LNCaP clone FGC (cell line): ENCODE data around the gene CEBPB.
"Not testable (repeated sequence)": the region's sequence is repeated elsewhere in the genome, so short reads cannot be mapped to it uniquely, and the experiment has no call there.

ENCODE experiments used
- DNase-seq: peaks from one replicate; pipeline ENCODE4 v3.0.0-alpha.2; 2011; ENCODE audit warnings: low read depth
- H3K4me3 ChIP-seq: 2 replicates; pipeline ENCODE4 v1.5.1; 2011; ENCODE audit warnings: mild to moderate bottlenecking, low read depth, low read length, control low read depth
- TF ChIP-seq, protein P1 (sequence below): IDR thresholded peaks from 2 replicates; pipeline ENCODE4 v1.5.1; 2012; ENCODE audit warnings: mild to moderate bottlenecking; ENCODE audit not compliant: control insufficient read depth, insufficient read depth; ENCODE audit errors: extremely low read depth

CEBPB gene

DNA sequence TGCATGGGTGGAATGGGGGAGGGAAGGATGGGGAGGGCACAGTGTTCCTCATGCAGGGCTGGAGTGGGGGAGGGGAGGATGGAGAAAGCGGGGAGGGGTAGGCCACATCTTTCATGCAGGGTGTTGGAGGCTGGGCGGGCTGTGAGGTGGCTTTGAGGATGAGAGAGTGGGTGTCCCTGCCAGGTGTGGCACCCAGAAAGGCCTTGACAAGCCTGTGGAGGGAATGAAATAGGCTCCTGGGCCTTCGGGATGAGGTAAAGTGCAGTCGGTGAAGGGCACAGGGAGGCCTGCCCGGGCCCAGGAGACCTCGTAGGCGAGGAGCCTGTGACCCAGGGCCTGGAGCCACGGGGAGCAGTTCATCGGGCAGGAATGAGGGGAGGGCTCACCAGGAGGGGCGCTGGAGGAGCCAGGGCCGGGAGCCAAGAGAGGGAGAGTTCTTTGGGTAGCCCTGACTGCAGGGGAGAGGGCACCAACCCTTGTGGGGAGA is 7.6 kb downstream of the CEBPB start:
- no peak overlapping the region for H3K4me3 ChIP-seq
- no peak for DNase-seq
- TF ChIP-seq, protein P1, sequence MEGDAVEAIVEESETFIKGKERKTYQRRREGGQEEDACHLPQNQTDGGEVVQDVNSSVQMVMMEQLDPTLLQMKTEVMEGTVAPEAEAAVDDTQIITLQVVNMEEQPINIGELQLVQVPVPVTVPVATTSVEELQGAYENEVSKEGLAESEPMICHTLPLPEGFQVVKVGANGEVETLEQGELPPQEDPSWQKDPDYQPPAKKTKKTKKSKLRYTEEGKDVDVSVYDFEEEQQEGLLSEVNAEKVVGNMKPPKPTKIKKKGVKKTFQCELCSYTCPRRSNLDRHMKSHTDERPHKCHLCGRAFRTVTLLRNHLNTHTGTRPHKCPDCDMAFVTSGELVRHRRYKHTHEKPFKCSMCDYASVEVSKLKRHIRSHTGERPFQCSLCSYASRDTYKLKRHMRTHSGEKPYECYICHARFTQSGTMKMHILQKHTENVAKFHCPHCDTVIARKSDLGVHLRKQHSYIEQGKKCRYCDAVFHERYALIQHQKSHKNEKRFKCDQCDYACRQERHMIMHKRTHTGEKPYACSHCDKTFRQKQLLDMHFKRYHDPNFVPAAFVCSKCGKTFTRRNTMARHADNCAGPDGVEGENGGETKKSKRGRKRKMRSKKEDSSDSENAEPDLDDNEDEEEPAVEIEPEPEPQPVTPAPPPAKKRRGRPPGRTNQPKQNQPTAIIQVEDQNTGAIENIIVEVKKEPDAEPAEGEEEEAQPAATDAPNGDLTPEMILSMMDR: no peak

DNA sequence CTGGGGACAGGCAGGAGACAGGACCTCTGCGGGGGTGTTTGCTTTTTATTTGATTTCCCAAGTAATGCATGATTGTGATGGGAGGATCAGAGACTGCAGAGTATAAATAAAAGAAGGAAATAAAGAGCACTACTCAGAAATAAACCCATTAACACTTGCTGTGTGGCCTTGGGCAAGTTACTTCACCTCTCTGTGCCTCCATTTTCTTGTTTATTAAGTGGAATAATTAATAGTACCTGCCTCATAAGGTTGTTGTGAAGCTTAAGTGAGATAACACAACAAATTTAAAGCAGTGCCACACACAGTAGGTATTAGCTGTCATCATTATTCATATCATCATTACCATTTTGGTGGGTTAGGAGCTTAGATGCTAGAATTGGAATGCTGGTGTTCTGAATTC is 8.1 kb downstream of the CEBPB start:
- H3K4me3 ChIP-seq: no peak overlapping the region
- TF ChIP-seq, protein P1: no peak
- no peak for DNase-seq

DNA sequence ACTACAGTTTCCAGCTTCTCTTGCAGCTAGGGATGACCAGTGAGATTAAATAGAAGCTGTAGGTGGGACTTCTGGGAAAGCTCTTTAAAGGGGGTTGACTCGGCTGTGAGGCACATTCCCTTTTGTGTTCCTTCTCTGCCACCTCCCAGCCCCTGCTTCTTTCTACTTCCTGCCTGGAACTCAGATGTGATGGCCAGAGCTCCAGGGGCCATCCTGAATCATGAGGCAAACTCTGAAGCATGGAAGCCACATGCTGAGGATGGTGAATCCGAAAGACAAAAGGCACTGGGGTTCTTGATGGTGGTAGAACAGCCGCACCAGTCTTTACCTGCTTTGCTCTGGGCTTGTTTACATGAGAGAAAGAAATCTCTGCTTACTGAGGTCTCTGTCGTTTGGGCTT is 9.1 kb downstream of the CEBPB start:
- DNase-seq: no peak
- no peak overlapping the region for H3K4me3 ChIP-seq
- TF ChIP-seq, protein P1: no peak

DNA sequence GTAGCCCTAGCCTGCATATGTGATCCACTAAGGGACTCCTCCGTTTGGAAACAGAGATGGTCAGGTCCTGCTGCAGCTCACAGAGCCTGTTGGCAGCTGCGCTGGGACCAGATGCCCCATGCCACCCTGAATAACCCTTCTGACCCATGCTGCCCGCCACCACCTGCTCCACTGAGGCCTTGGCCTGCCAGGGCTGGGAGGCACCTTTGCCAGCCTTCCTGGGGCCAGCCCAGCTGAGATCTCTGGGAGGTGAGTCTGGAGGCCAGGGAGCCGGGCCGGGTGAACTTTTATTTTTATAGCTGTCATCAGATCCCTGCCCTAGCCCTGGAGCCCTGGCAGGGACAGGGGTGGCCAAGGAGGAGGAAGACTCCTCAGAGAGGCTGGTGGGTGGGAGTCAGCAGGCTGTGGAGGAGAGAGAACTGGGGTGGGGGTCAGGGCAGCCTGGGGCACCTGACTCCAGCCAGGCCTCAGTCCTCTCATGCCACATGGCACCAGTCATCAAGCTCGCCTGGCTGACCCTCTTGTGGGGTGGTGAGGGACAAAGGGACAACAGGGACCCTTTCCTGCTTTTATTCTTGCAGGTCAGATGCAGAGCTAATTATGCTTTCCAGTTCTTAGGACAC is 10.0 kb downstream of the CEBPB start:
- no peak for DNase-seq
- TF ChIP-seq, protein P1: no peak
- H3K4me3 ChIP-seq: no peak overlapping the region

DNA sequence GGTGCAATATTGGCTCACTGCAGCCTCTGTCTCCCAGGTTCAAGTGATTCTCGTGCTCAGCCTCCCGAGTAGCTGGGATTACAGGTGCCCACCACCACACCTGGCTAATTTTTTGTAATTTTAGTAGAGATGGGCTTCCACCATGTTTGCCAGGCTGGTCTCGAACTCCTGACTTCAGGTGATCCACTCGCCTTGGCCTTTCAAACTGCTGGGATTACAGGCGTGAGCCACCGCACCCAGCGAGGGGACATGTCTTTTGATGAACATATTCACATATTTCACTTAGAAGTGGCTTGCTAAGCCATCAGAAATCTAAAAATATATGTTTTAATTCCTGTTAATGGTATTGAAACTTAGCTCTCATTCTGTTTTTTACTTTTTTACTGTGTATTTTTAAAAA is 11.1 kb downstream of the CEBPB start:
- not testable (repeated sequence) for DNase-seq

DNA sequence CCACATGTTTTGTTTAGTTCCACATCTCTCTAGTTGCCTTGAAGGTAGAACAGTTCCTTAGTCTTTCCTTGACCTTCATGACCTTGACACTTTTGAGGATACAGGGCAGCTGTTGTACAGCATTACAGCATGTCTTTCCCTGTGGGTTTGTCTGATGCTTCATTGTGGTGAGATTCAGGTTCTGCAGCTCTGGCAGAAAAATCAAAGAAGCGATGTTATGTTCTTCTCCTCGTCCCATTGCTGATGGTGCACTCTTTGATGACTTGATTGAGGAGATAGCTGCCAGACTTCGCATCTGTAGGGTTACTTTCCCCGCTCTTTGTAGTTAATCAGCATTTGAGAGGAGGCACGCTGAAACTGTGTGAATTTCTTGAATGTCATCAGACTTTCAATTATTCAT is 12.0 kb downstream of the CEBPB start:
- H3K4me3 ChIP-seq: no peak overlapping the region
- DNase-seq: no peak
- TF ChIP-seq, protein P1: no peak

More for the DNA sequence above, 11.1 kb downstream of the CEBPB start:
- H3K4me3 ChIP-seq: not testable (repeated sequence)

DNA sequence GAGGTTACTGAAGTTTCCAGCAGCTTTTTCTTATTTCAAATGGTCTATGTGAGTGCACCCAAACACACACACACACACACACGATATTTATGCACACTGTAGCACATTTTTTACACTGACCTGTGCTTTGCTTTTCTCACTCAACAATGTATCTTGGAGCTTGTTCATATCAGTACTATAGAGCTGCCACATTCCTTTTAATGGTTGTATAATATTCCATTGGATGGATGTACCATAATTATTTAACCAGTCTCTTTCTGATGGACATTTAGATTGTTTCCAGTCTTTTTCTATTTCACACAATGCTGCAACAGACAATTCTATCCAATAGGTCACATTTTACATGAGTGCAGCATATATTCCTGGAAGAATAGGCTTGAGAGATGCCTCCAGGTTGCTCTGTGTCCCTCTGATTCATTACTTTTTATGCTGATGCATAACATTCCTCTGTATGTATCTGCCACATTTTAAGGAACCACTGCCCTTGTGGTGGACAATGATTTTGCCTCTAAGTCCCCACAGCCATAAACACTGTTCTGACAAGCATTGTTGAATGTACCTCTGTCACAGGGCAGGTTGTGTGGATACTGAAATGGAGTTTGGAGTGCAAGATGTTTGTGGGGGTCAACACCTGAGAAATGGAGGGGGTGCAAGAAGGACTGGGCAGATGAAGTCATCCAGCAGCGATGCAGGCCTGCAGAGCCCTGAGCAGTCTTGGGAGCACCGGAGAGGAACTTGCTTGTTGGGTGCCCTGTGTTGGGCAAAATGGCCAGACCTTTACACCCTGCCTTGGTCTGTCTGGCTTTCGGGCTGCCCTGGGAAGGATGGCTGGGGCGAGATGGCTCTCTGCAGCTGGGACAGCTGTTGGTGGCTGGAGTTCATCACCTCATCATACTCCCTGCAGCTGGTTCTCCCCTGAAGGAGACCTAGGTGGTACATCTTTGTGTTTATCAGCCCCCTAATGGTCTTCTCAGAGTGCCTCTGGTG is 13.6 kb downstream of the CEBPB start:
- no peak for DNase-seq
- TF ChIP-seq, protein P1: no peak
- H3K4me3 ChIP-seq: no peak overlapping the region
